IMR-90 (cell line): ENCODE results near the gene PDE6B. TPM values are rescaled to one million over a fixed set of nuclear protein-coding genes. Genes with fewer than 3 reads are reported as not detected.

Experiments
- ATAC-seq: fragments of 200-7000 bp; cut with Tn5 transposase; 2 replicates; pipeline ENCODE4 v1.9.1; 2020; ENCODE audit warnings: low read depth, mild to moderate bottlenecking, moderate library complexity
- BruUV-seq: library from RNA; stranded (reverse); fragments of 400-500 nt; replicated peaks from 2 replicates; lab custom pipeline; 2021; lab: Mats Ljungman, UMichigan
- CTCF ChIA-PET: fragments of 300-600 bp; formaldehyde crosslinking; extraction: SDS; loops from one replicate; lab custom pipeline; 2021; ENCODE audit warnings: antibody characterized with exemption; lab: Yijun Ruan, JAX
- POLR2A ChIA-PET: fragments of 300-600 bp; sonication (Branson Sonifier 250); formaldehyde crosslinking; loops from one replicate; lab custom pipeline; 2022; ENCODE audit warnings: antibody characterized with exemption; ENCODE audit not compliant: unreplicated experiment; lab: Charles Lee
- DNase-seq: peaks from one replicate; pipeline ENCODE4 v3.0.0; 2013
- H2AFZ ChIP-seq: replicated peaks from 2 replicates; pipeline ENCODE3; 2013; ENCODE audit warnings: low read length, mild to moderate bottlenecking; ENCODE audit not compliant: poor library complexity
- H2AK5ac ChIP-seq: 2 replicates; pipeline ENCODE4 v1.6.1; 2013; ENCODE audit warnings: low read depth, low read length, inconsistent platforms
- H2AK9ac ChIP-seq: replicated peaks from 2 replicates; pipeline ENCODE3; 2013; ENCODE audit warnings: mild to moderate bottlenecking, low read depth, low read length, moderate library complexity; ENCODE audit not compliant: poor library complexity
- H2BK120ac ChIP-seq: 2 replicates; pipeline ENCODE4 v1.6.1; 2013; ENCODE audit warnings: low read depth, low read length, inconsistent platforms
- H2BK15ac ChIP-seq: 3 replicates; pipeline ENCODE4 v1.6.1; 2013; ENCODE audit warnings: low read depth, low read length, inconsistent platforms
- H2BK20ac ChIP-seq: 2 replicates; pipeline ENCODE4 v1.6.1; 2013; ENCODE audit warnings: low read depth, mild to moderate bottlenecking, inconsistent platforms, low read length, moderate library complexity
- H2BK5ac ChIP-seq: 2 replicates; pipeline ENCODE4 v1.6.1; 2013; ENCODE audit warnings: mild to moderate bottlenecking, low read depth, low read length, inconsistent platforms; ENCODE audit not compliant: poor library complexity, severe bottlenecking
- H3K14ac ChIP-seq: replicated peaks from 2 replicates; pipeline ENCODE4 v1.6.1; 2013; ENCODE audit warnings: low read depth, low read length, inconsistent platforms
- H3K18ac ChIP-seq: 2 replicates; pipeline ENCODE4 v1.6.1; 2013; ENCODE audit warnings: low read depth, low read length, control low read depth
- H3K23ac ChIP-seq: 2 replicates; pipeline ENCODE4 v1.6.1; 2013; ENCODE audit warnings: low read depth, low read length, inconsistent platforms
- H3K27ac ChIP-seq: 2 replicates; pipeline ENCODE4 v1.5.1; 2013; ENCODE audit warnings: mild to moderate bottlenecking, control low read depth, low read length; ENCODE audit not compliant: insufficient read depth
- H3K27me3 ChIP-seq: 2 replicates; pipeline ENCODE4 v1.6.1; 2013; ENCODE audit warnings: low read length; ENCODE audit not compliant: control insufficient read depth, insufficient read depth
- H3K36me3 ChIP-seq: 2 replicates; pipeline ENCODE4 v1.6.1; 2013; ENCODE audit warnings: low read length, mixed read lengths; ENCODE audit not compliant: control insufficient read depth, insufficient read depth
- H3K4ac ChIP-seq: 2 replicates; pipeline ENCODE4 v1.6.1; 2013; ENCODE audit warnings: low read depth, low read length, inconsistent platforms
- H3K4me1 ChIP-seq: 2 replicates; pipeline ENCODE4 v1.6.1; 2013; ENCODE audit warnings: low read length, mixed read lengths; ENCODE audit not compliant: control insufficient read depth, insufficient read depth
- H3K4me2 ChIP-seq: 2 replicates; pipeline ENCODE4 v1.6.1; 2013; ENCODE audit warnings: low read depth, mild to moderate bottlenecking, control low read depth, low read length, moderate library complexity
- H3K4me3 ChIP-seq: 2 replicates; pipeline ENCODE4 v1.5.1; 2013; ENCODE audit warnings: low read depth, mild to moderate bottlenecking, control low read depth, low read length, moderate library complexity; ENCODE audit not compliant: insufficient read depth
- H3K56ac ChIP-seq: 2 replicates; pipeline ENCODE4 v1.6.1; 2013; ENCODE audit warnings: low read length, inconsistent platforms; ENCODE audit not compliant: insufficient read depth; ENCODE audit errors: extremely low read depth
- H3K79me1 ChIP-seq, 2 experiments: 2 replicates each; pipeline ENCODE4 v1.6.1; 2013; ENCODE audit warnings: low read length in 2 of 2, inconsistent platforms in 1 of 2, low read depth in 1 of 2
- H3K9ac ChIP-seq: 2 replicates; pipeline ENCODE4 v1.6.1; 2013; ENCODE audit warnings: low read depth, low read length, control low read depth
- H3K9me1 ChIP-seq: 2 replicates; pipeline ENCODE4 v1.6.1; 2013; ENCODE audit warnings: low read length, inconsistent platforms; ENCODE audit not compliant: insufficient read depth
- H3K9me3 ChIP-seq: 2 replicates; pipeline ENCODE4 v1.6.1; 2013; ENCODE audit warnings: low read length; ENCODE audit not compliant: control insufficient read depth, insufficient read depth
- H4K20me1 ChIP-seq: 2 replicates; pipeline ENCODE4 v1.6.1; 2013; ENCODE audit warnings: low read length, inconsistent platforms; ENCODE audit not compliant: insufficient read depth
- H4K5ac ChIP-seq: 2 replicates; pipeline ENCODE4 v1.6.1; 2013; ENCODE audit warnings: mild to moderate bottlenecking, low read depth, low read length, control low read depth
- H4K8ac ChIP-seq, 2 experiments: 2 replicates each; pipeline ENCODE4 v1.6.1; 2013; ENCODE audit warnings: low read depth in 2 of 2, low read length in 2 of 2, control low read depth in 1 of 2, inconsistent platforms in 1 of 2
- H4K91ac ChIP-seq: 2 replicates; pipeline ENCODE4 v1.6.1; 2013; ENCODE audit warnings: low read depth, low read length, inconsistent platforms; ENCODE audit not compliant: insufficient read depth
- BHLHE40 ChIP-seq: fragments of 150-350 bp; IDR thresholded peaks from 2 replicates; pipeline ENCODE4 v1.6.1; 2016; ENCODE audit warnings: mild to moderate bottlenecking, low read depth, low read length
- CEBPB ChIP-seq: IDR thresholded peaks from 2 replicates; pipeline ENCODE4 v1.6.1; 2012; ENCODE audit warnings: low read depth, low read length, improper control_type of control experiment
- CHD1 ChIP-seq: IDR thresholded peaks from 2 replicates; pipeline ENCODE4 v1.6.1; 2012; ENCODE audit warnings: low read depth, low read length, improper control_type of control experiment
- CTCF ChIP-seq: conservative IDR thresholded peaks from 2 replicates; pipeline ENCODE4 v1.5.1; 2012; ENCODE audit warnings: mild to moderate bottlenecking, low read depth, low read length, improper control_type of control experiment
- ELK1 ChIP-seq: fragments of 150-350 bp; IDR thresholded peaks from 2 replicates; pipeline ENCODE4 v1.6.1; 2016; ENCODE audit warnings: low read depth, mild to moderate bottlenecking, low read length, moderate library complexity, borderline replicate concordance
- FOS ChIP-seq: fragments of 150-350 bp; IDR thresholded peaks from 2 replicates; pipeline ENCODE4 v1.6.1; 2016; ENCODE audit warnings: low read depth, low read length
- MAFK ChIP-seq: IDR thresholded peaks from 2 replicates; pipeline ENCODE4 v1.6.1; 2012; ENCODE audit warnings: low read depth, low read length, improper control_type of control experiment
- MAZ ChIP-seq: IDR thresholded peaks from 2 replicates; pipeline ENCODE4 v1.6.1; 2012; ENCODE audit warnings: low read depth, mild to moderate bottlenecking, low read length, improper control_type of control experiment, moderate library complexity, borderline replicate concordance
- MXI1 ChIP-seq: IDR thresholded peaks from 2 replicates; pipeline ENCODE4 v1.6.1; 2012; ENCODE audit warnings: low read depth, mild to moderate bottlenecking, low read length, moderate library complexity, borderline replicate concordance
- NFE2L2 ChIP-seq: fragments of 150-350 bp; IDR thresholded peaks from 2 replicates; pipeline ENCODE4 v1.6.1; 2016; ENCODE audit warnings: low read depth, mild to moderate bottlenecking, low read length
- POLR2A ChIP-seq: IDR thresholded peaks from 2 replicates; pipeline ENCODE4 v1.6.1; 2012; ENCODE audit warnings: mild to moderate bottlenecking, low read depth, low read length
- RAD21 ChIP-seq: IDR thresholded peaks from 2 replicates; pipeline ENCODE4 v1.6.1; 2012; ENCODE audit warnings: low read length, improper control_type of control experiment
- RCOR1 ChIP-seq: IDR thresholded peaks from 2 replicates; pipeline ENCODE4 v1.6.1; 2012; ENCODE audit warnings: mild to moderate bottlenecking, low read length, improper control_type of control experiment; ENCODE audit not compliant: insufficient replicate concordance
- RFX5 ChIP-seq: IDR thresholded peaks from 2 replicates; pipeline ENCODE4 v1.8.0; 2012; ENCODE audit warnings: low read depth, mild to moderate bottlenecking, low read length, moderate library complexity
- SMC3 ChIP-seq: fragments of 150-350 bp; IDR thresholded peaks from 2 replicates; pipeline ENCODE4 v1.6.1; 2016; ENCODE audit warnings: low read depth, mild to moderate bottlenecking, antibody characterized with exemption, low read length, moderate library complexity
- USF2 ChIP-seq: fragments of 150-350 bp; IDR thresholded peaks from 2 replicates; pipeline ENCODE4 v1.6.1; 2017; ENCODE audit warnings: mild to moderate bottlenecking, antibody characterized with exemption, low read length, low read depth
- WGBS, 2 experiments: methylation state at CpG; one replicate each; pipeline versions ENCODE4 v1.1.5 to v1.1.7; 2013; ENCODE audit warnings: missing lambda C conversion rate in 2 of 2; ENCODE audit not compliant: insufficient read length in 1 of 2; ENCODE audit errors: extremely low coverage in 2 of 2; 5-methylcytosine and 5-hydroxymethylcytosine counted together
- dilution Hi-C: fragments of 300-500 bp; cut with HindIII; formaldehyde crosslinking; loops from one replicate; pipeline ENCODE4 v1.14.3; 2018; ENCODE audit warnings: low sequenced_read_pairs; ENCODE audit not compliant: unreplicated experiment
- in situ Hi-C: fragments of 300-500 bp; cut with MboI; formaldehyde crosslinking; loops from 3 replicates; pipeline ENCODE4 v1.14.3; 2019; ENCODE audit warnings: low sequenced_read_pairs, inconsistent platforms, mixed read lengths
- intact Hi-C: fragments of 100-400 bp; cut with micrococcal nuclease; formaldehyde crosslinking; loops from 2 replicates; pipeline ENCODE4 v1.10.0; 2022
- polyA plus RNA-seq, 3 experiments: library from polyadenylated mRNA; depleted of rRNA; stranded (reverse); fragments of >200 nt; gene quantifications; 2 replicates each; pipeline ENCODE4 v1.2.3, GENCODE V29; 2012; ENCODE audit warnings: low replicate concordance in 1 of 3
- total RNA-seq: library from RNA; depleted of rRNA; stranded (reverse); fragments of >200 nt; gene quantifications from 2 replicates; pipeline ENCODE4 v1.2.3, GENCODE V29; 2012

Gene PDE6B
- total and polyA plus RNA-seq, 2 of the 4 experiments (the other 2 are of a cell fraction): under 0.01 TPM; not detected in 1

- ATAC-seq (no peak), DNase-seq (no peak)
- H3K79me1 ChIP-seq: peaks cover 0 to 4% of the 10 kb centered on the region in 2 experiments; a peak in 1 of 4 replicates
- H3K4me2 ChIP-seq: no peak overlapping the region
- H3K27ac ChIP-seq: no peak overlapping the region
- no peak overlapping the region for H3K4ac ChIP-seq
- in situ Hi-C loops (no loop called here), dilution Hi-C loops (no loop called here), intact Hi-C loops (no loop called here)
- ChIA-PET CTCF (no interaction called here), POLR2A (no interaction called here)
- no peak overlapping the region for H2BK120ac ChIP-seq
- H3K4me1 ChIP-seq: peaks cover 13% of the 10 kb centered on the region
- H3K9me1 ChIP-seq: peaks cover 9% of the 10 kb centered on the region
- H2AFZ ChIP-seq: no peak overlapping the region
- 89% methylated on average over 23 of the region's 37 CpGs; no CpG with 5 or more reads in 1 of the 2 experiments for WGBS, 2 experiments
- peaks cover 2% of the 10 kb centered on the region; the same call in 1 of the 2 replicates for H3K27me3 ChIP-seq
- no peaks in the 10 kb centered on the region for H4K20me1 ChIP-seq
- H3K9me3 ChIP-seq: no peaks in the 10 kb centered on the region
- H3K4me3 ChIP-seq: no peak overlapping the region
- H2BK20ac ChIP-seq: no peak overlapping the region
- H4K91ac ChIP-seq: no peak overlapping the region
- H2AK9ac ChIP-seq: no peak overlapping the region
- H3K18ac ChIP-seq: no peak overlapping the region
- H3K23ac ChIP-seq: no peak overlapping the region
- no TSS peak for BruUV-seq
- H3K36me3 ChIP-seq: no peaks in the 10 kb centered on the region
- H3K14ac ChIP-seq: no peak overlapping the region
- no peak overlapping the region for H2BK15ac ChIP-seq
- H4K8ac ChIP-seq: no peak overlapping the region
- no peak overlapping the region for H4K5ac ChIP-seq
- no peak overlapping the region for H2BK5ac ChIP-seq
- no peak overlapping the region for H3K9ac ChIP-seq
- H3K56ac ChIP-seq: no peak overlapping the region
- no peak for TF ChIP-seq NFE2L2
- TF ChIP-seq POLR2A: no peak
- no peak for TF ChIP-seq MAZ
- no peak for TF ChIP-seq FOS
- no peak for TF ChIP-seq BHLHE40
- TF ChIP-seq CHD1: no peak
- no peak for TF ChIP-seq ELK1
- no peak for TF ChIP-seq RCOR1
- no peak for TF ChIP-seq USF2
- TF ChIP-seq CTCF: no peak
- TF ChIP-seq SMC3: no peak
- TF ChIP-seq MAFK: no peak
- no peak for TF ChIP-seq MXI1
- no peak for TF ChIP-seq RAD21
- TF ChIP-seq RFX5: no peak
- no peak for TF ChIP-seq CEBPB
- no peak overlapping the region for H2AK5ac ChIP-seq
Measured at GRCh38 chr4:685679-686412, 60.5 kb downstream of the PDE6B start.
